ENCODE data around the gene DMD.

DMD gene

GRCh38 chrX:31663172-31663571, 1548.2 kb downstream of the DMD start:
- H3K27me3 ChIP-seq, result peaks cover 75% of the 10 kb centered on the region
- no peaks in the 10 kb centered on the region for H3K4me1 ChIP-seq
- H4K20me1 ChIP-seq, result no peaks in the 10 kb centered on the region
- no peak overlapping the region for H3K9ac ChIP-seq
- TF ChIP-seq Cebpa-rat (IDR thresholded peaks at IDR 0.05), result no peak
- H3K27ac ChIP-seq, result no peak overlapping the region
- no peaks in the 10 kb centered on the region for H3K36me3 ChIP-seq
- no peak overlapping the region for H3K4me3 ChIP-seq
- no peaks in the 10 kb centered on the region for H3K9me3 ChIP-seq
- no peak overlapping the region for H3K4me2 ChIP-seq

GRCh38 chrX:31661280-31661810, 1550.0 kb downstream of the DMD start:
- H3K27ac ChIP-seq, result no peak overlapping the region
- no peaks in the 10 kb centered on the region for H4K20me1 ChIP-seq
- no peak overlapping the region for H3K4me2 ChIP-seq
- H3K9ac ChIP-seq, result no peak overlapping the region
- H3K36me3 ChIP-seq, result no peaks in the 10 kb centered on the region
- H3K4me1 ChIP-seq, result no peaks in the 10 kb centered on the region
- H3K27me3 ChIP-seq, result peaks cover 80% of the 10 kb centered on the region
- no peak for TF ChIP-seq Cebpa-rat (IDR thresholded peaks at IDR 0.05)
- no peak overlapping the region for H3K4me3 ChIP-seq
- H3K9me3 ChIP-seq, result no peaks in the 10 kb centered on the region

- Histone ChIP-seq H3K36me3 (no peaks in the 10 kb centered on the region), H3K27ac (no peak overlapping the region), H3K9me3 (no peaks in the 10 kb centered on the region), H3K9ac (no peak overlapping the region), H3K4me2 (no peak overlapping the region), H4K20me1 (no peaks in the 10 kb centered on the region), H3K27me3 (peaks cover 64% of the 10 kb centered on the region), H3K4me3 (no peak overlapping the region), H3K4me1 (no peaks in the 10 kb centered on the region)
- TF ChIP-seq Cebpa-rat (IDR thresholded peaks at IDR 0.05), result no peak
Measured at GRCh38 chrX:31658360-31658759, 1553.0 kb downstream of the DMD start.

DNA sequence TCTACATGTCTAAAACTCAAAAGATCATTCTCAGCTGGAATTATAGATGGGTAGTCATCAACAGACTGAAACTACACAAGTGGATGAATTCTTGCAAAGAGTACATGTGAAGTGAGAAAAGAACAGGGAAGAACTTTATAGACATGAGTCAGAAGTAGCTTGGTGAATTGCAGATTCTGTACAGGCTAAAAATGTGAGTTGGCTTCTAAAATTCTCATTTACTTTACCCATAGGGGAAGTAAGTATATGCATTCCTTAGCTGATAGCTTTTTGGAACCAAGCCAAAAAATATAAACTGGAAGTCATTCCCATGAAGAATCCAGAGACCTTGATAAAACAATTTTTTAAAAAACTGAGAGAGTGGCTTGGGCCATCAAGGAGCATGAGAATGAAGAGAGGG, 1555.3 kb downstream of the DMD start:
- no peak overlapping the region for H3K4me2 ChIP-seq
- no peak for TF ChIP-seq Cebpa-rat (IDR thresholded peaks at IDR 0.05)

GRCh38 chrX:31653422-31653821, 1557.9 kb downstream of the DMD start:
- Histone ChIP-seq H3K27me3 (peaks cover 66% of the 10 kb centered on the region), H4K20me1 (no peaks in the 10 kb centered on the region), H3K36me3 (no peaks in the 10 kb centered on the region), H3K9me3 (no peaks in the 10 kb centered on the region), H3K9ac (no peak overlapping the region), H3K27ac (no peak overlapping the region), H3K4me3 (no peak overlapping the region), H3K4me1 (no peaks in the 10 kb centered on the region), H3K4me2 (no peak overlapping the region)
- no peak for TF ChIP-seq Cebpa-rat (IDR thresholded peaks at IDR 0.05)

More for the DNA sequence above, 1555.3 kb downstream of the DMD start:
- no peak overlapping the region for H3K27ac ChIP-seq
- H3K4me1 ChIP-seq, result no peaks in the 10 kb centered on the region
- no peaks in the 10 kb centered on the region for H4K20me1 ChIP-seq
- H3K9ac ChIP-seq, result no peak overlapping the region
- no peak overlapping the region for H3K4me3 ChIP-seq
- H3K27me3 ChIP-seq, result peaks cover 64% of the 10 kb centered on the region
- H3K36me3 ChIP-seq, result no peaks in the 10 kb centered on the region
- no peaks in the 10 kb centered on the region for H3K9me3 ChIP-seq

DNA sequence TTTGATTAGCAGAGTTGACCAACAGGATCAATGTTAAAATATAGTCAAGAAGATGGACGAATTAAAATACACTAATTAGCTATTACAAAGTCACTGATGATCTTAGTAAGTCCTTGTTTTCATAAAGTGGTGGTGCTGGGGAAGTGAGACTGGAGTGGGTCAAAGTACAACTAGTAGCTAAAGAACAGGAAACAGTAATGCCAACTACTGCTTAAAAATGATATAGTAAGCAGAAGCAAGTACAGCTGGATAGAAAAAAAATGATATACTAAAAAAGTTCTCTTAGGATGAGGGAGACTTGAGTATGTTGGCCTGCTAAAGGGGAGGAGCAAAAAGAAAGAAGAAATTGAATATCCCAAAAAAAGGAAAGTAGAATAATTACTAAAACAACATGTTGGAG, 1558.7 kb downstream of the DMD start:
- H3K27ac ChIP-seq, result no peak overlapping the region
- no peaks in the 10 kb centered on the region for H3K36me3 ChIP-seq
- H4K20me1 ChIP-seq, result no peaks in the 10 kb centered on the region
- H3K9me3 ChIP-seq, result no peaks in the 10 kb centered on the region
- no peak overlapping the region for H3K4me2 ChIP-seq
- H3K4me1 ChIP-seq, result no peaks in the 10 kb centered on the region
- TF ChIP-seq Cebpa-rat (IDR thresholded peaks at IDR 0.05), result no peak
- no peak overlapping the region for H3K9ac ChIP-seq
- H3K4me3 ChIP-seq, result no peak overlapping the region
- H3K27me3 ChIP-seq, result peaks cover 69% of the 10 kb centered on the region

GRCh38 chrX:31649201-31649600, 1562.1 kb downstream of the DMD start:
- no peaks in the 10 kb centered on the region for H4K20me1 ChIP-seq
- no peak for TF ChIP-seq Cebpa-rat (IDR thresholded peaks at IDR 0.05)
- no peaks in the 10 kb centered on the region for H3K9me3 ChIP-seq
- H3K36me3 ChIP-seq, result no peaks in the 10 kb centered on the region
- H3K4me3 ChIP-seq, result no peak overlapping the region
- no peak overlapping the region for H3K27ac ChIP-seq
- no peaks in the 10 kb centered on the region for H3K4me1 ChIP-seq
- no peak overlapping the region for H3K4me2 ChIP-seq
- peaks cover 82% of the 10 kb centered on the region for H3K27me3 ChIP-seq
- no peak overlapping the region for H3K9ac ChIP-seq

DNA sequence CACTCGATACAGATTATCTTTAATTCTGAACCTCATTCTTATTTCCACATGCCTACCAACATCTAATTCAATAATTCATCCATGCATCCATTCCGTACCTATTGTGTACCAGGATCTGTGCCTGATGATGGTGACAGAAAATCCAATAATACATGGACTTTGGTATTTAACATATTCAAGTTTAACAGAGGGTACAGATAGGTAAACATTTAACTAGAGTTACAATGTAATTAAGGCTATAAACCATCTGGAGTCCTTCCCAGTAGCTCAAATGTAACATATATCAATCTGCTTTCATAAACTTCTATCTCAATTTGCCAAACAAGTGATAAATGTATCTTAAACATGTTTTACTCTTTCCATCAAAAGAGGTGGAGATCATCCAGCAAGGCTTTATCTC, 1578.0 kb downstream of the DMD start:
- Histone ChIP-seq H3K4me1 (no peaks in the 10 kb centered on the region), H3K27ac (no peak overlapping the region), H3K27me3 (peaks cover 94% of the 10 kb centered on the region), H3K4me2 (no peak overlapping the region), H3K4me3 (no peak overlapping the region), H4K20me1 (no peaks in the 10 kb centered on the region; the same call in 1 of the 2 replicates), H3K9me3 (no peaks in the 10 kb centered on the region), H3K36me3 (no peaks in the 10 kb centered on the region), H3K9ac (no peak overlapping the region)
- no peak for TF ChIP-seq Cebpa-rat (IDR thresholded peaks at IDR 0.05)

DNA sequence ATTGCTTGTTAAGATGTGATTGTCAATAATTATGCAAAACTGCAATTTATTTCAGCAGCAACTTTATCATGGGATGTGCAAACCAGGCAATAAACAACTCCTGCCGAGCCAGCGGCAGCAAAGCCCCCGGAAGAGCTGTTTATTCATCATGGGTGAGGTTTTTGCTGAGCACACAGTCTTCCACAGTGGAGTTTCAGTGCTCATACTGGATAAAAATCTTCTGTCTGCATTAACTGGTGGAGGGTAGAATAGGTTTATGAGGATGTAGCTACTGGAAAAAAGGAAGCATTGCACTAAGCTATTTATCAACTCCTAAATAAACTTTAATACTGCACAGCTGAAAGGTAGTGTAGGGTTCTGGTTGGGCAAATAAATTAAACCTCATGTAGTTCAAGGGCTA, 1582.2 kb downstream of the DMD start:
- Histone ChIP-seq H3K4me3 (no peak overlapping the region), H3K27me3 (peaks cover 94% of the 10 kb centered on the region), H3K4me1 (no peaks in the 10 kb centered on the region), H3K27ac (no peak overlapping the region), H3K36me3 (no peaks in the 10 kb centered on the region), H3K4me2 (no peak overlapping the region), H3K9ac (no peak overlapping the region), H4K20me1 (no peaks in the 10 kb centered on the region; the same call in 1 of the 2 replicates), H3K9me3 (no peaks in the 10 kb centered on the region)
- TF ChIP-seq Cebpa-rat (IDR thresholded peaks at IDR 0.05), result no peak

DNA sequence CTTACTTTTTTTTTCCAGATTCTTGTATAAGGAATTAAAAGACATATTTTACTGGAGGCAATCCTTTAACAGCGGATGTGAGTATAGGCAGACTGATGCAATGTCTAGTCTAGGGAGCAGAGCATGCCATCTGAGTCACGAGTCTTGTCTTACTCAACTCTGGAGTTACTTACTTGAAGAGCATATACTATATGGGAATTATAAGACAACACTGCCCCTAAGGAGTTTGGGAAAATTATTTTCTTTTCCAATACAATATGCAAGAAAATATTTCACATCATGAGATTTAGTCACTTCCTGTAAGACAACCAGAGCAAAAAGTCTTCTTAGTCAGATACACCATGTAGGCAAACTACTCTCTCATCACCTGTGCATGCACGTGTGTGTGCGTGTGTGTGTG, 1602.2 kb downstream of the DMD start:
- H3K4me1 ChIP-seq, result no peaks in the 10 kb centered on the region
- H3K36me3 ChIP-seq, result no peaks in the 10 kb centered on the region
- TF ChIP-seq Cebpa-rat (IDR thresholded peaks at IDR 0.05), result no peak
- no peak overlapping the region for H3K9ac ChIP-seq
- no peak overlapping the region for H3K27ac ChIP-seq
- H3K4me2 ChIP-seq, result no peak overlapping the region
- H3K9me3 ChIP-seq, result no peaks in the 10 kb centered on the region
- H3K4me3 ChIP-seq, result no peak overlapping the region
- H4K20me1 ChIP-seq, result no peaks in the 10 kb centered on the region
- peaks cover 86% of the 10 kb centered on the region for H3K27me3 ChIP-seq

GRCh38 chrX:31608638-31609037, 1602.7 kb downstream of the DMD start:
- Histone ChIP-seq H3K4me2 (no peak overlapping the region), H3K4me1 (no peaks in the 10 kb centered on the region), H3K27ac (no peak overlapping the region), H3K9ac (no peak overlapping the region), H3K4me3 (no peak overlapping the region), H4K20me1 (no peaks in the 10 kb centered on the region), H3K36me3 (no peaks in the 10 kb centered on the region), H3K27me3 (peaks cover 86% of the 10 kb centered on the region), H3K9me3 (no peaks in the 10 kb centered on the region)
- TF ChIP-seq Cebpa-rat (IDR thresholded peaks at IDR 0.05), result no peak
